Endothelial cell (in vitro differentiated cells): ENCODE measurements around the gene FNIP2. TPM values are rescaled to one million over a fixed set of nuclear protein-coding genes. Genes with fewer than 3 reads are reported as not detected.

Experiments
- DNase-seq: peaks from one replicate; pipeline ENCODE4 v3.0.0; 2021; ENCODE audit warnings: low spot score
- H3K27ac Mint-ChIP-seq: one replicate; pipeline ENCODE4 v1.8.0; 2021; ENCODE audit warnings: mixed read lengths, inconsistent platforms; ENCODE audit not compliant: unreplicated experiment
- H3K27me3 Mint-ChIP-seq: one replicate; pipeline ENCODE4 v1.8.0; 2021; ENCODE audit warnings: mild to moderate bottlenecking, moderate library complexity, mixed read lengths, inconsistent platforms; ENCODE audit not compliant: unreplicated experiment
- H3K36me3 Mint-ChIP-seq: one replicate; pipeline ENCODE4 v1.8.0; 2021; ENCODE audit warnings: mild to moderate bottlenecking, low read depth, mixed read lengths, inconsistent platforms; ENCODE audit not compliant: unreplicated experiment
- H3K4me1 Mint-ChIP-seq: one replicate; pipeline ENCODE4 v1.8.0; 2021; ENCODE audit warnings: mild to moderate bottlenecking, mixed read lengths, inconsistent platforms; ENCODE audit not compliant: unreplicated experiment
- H3K4me3 Mint-ChIP-seq: one replicate; pipeline ENCODE4 v1.8.0; 2021; ENCODE audit warnings: mild to moderate bottlenecking, mixed read lengths, inconsistent platforms; ENCODE audit not compliant: unreplicated experiment
- H3K9me3 Mint-ChIP-seq: one replicate; pipeline ENCODE4 v1.8.0; 2021; ENCODE audit warnings: mixed read lengths, inconsistent platforms; ENCODE audit not compliant: unreplicated experiment
- CTCF ChIP-seq: fragments of 200-600 bp; sonication (generic); IDR thresholded peaks from one replicate; pipeline ENCODE4 v1.5.0; 2021; ENCODE audit warnings: antibody characterized with exemption; ENCODE audit not compliant: unreplicated experiment
- total RNA-seq: library from RNA; stranded (reverse); fragmentation: NEBNext Ultra II Directional; extraction: Animal tissue kit (Norgen Biotek cat#: 25700); gene quantifications from one replicate; pipeline ENCODE4 v1.2.1, GENCODE V29; 2021; ENCODE audit not compliant: unreplicated experiment

The FNIP2 gene
- total RNA-seq, 1 donor from 2014 or later = 34.3 TPM

- TF ChIP-seq CTCF = no peak
Observed at GRCh38 chr4:158778712-158779111, 9.9 kb downstream of the FNIP2 start.

GRCh38 chr4:158781963-158782362 is 13.1 kb downstream of the FNIP2 start:
- H3K4me1 Mint-ChIP-seq = peaks cover 43% of the 10 kb centered on the region

More at GRCh38 chr4:158778712-158779111, 9.9 kb downstream of the FNIP2 start:
- Mint-ChIP-seq H3K27me3 (no peaks in the 10 kb centered on the region), H3K27ac (no peak overlapping the region), H3K36me3 (no peaks in the 10 kb centered on the region), H3K4me1 (peaks cover 39% of the 10 kb centered on the region), H3K4me3 (no peak overlapping the region), H3K9me3 (no peaks in the 10 kb centered on the region)
- no peak for DNase-seq

GRCh38 chr4:158782551-158783360 is 13.9 kb downstream of the FNIP2 start:
- no peaks in the 10 kb centered on the region for H3K36me3 Mint-ChIP-seq
- peaks cover 45% of the 10 kb centered on the region for H3K4me1 Mint-ChIP-seq
- no peaks in the 10 kb centered on the region for H3K27me3 Mint-ChIP-seq
- TF ChIP-seq CTCF = no peak
- H3K4me3 Mint-ChIP-seq = no peak overlapping the region
- DNase-seq = no peak
- peak overlapping the region; percentile 33 for H3K27ac Mint-ChIP-seq
- H3K9me3 Mint-ChIP-seq = no peaks in the 10 kb centered on the region

More at GRCh38 chr4:158781963-158782362, 13.1 kb downstream of the FNIP2 start:
- TF ChIP-seq CTCF = no peak
- DNase-seq = no peak
- no peaks in the 10 kb centered on the region for H3K36me3 Mint-ChIP-seq
- H3K27ac Mint-ChIP-seq = peak overlapping the region; percentile 33
- H3K4me3 Mint-ChIP-seq = no peak overlapping the region
- H3K27me3 Mint-ChIP-seq = no peaks in the 10 kb centered on the region
- H3K9me3 Mint-ChIP-seq = no peaks in the 10 kb centered on the region

GRCh38 chr4:158783785-158784184 is 15.0 kb downstream of the FNIP2 start:
- H3K4me1 Mint-ChIP-seq = peaks cover 50% of the 10 kb centered on the region
- TF ChIP-seq CTCF = no peak
- peak overlapping the region; percentile 9 for H3K4me3 Mint-ChIP-seq
- H3K27ac Mint-ChIP-seq = no peak overlapping the region
- H3K9me3 Mint-ChIP-seq = no peaks in the 10 kb centered on the region
- no peak for DNase-seq
- H3K27me3 Mint-ChIP-seq = no peaks in the 10 kb centered on the region
- no peaks in the 10 kb centered on the region for H3K36me3 Mint-ChIP-seq

DNA sequence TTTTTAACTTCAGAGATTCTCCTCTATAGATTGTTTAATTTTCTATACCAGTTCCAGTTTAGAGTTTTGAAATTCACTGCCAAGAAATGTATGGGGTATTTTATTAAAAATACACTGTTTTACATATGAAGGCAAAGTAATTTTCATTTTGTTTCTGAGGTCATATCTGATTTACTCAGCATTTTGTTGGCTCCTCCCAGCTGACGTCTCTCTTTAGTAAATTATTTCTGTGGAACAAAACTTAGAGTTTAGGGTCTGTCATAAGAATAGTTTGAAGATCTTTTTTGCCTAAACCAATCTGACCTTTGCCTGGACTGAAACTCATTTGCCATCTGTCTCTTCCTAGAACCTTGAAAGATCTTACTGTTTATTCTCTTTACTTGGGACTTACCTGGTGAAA is 16.9 kb downstream of the FNIP2 start:
- no peak for DNase-seq
- Mint-ChIP-seq H3K4me3 (no peak overlapping the region), H3K27me3 (no peaks in the 10 kb centered on the region), H3K27ac (no peak overlapping the region), H3K4me1 (peaks cover 56% of the 10 kb centered on the region), H3K9me3 (no peaks in the 10 kb centered on the region), H3K36me3 (no peaks in the 10 kb centered on the region)
- no peak for TF ChIP-seq CTCF
